Fibroblast of villous mesenchyme (primary cell): ENCODE measurements around the gene COL27A1. TPM values are rescaled to one million over a fixed set of nuclear protein-coding genes. Genes with fewer than 3 reads are reported as not detected.

ENCODE experiments used
- DNase-seq: peaks from one replicate; pipeline ENCODE4 v3.0.0-alpha.2; 2010; ENCODE audit warnings: low read depth
- H3K4me3 ChIP-seq: 2 replicates; pipeline ENCODE4 v1.5.1; 2011; ENCODE audit warnings: low read depth, mild to moderate bottlenecking, low read length
- total RNA-seq: library from RNA; depleted of rRNA; stranded (reverse); fragments of >200 nt; gene quantifications from 2 replicates; pipeline ENCODE4 v1.2.3, GENCODE V29; 2012
- TF ChIP-seq, protein P1 (sequence below): IDR thresholded peaks from 2 replicates; pipeline ENCODE4 v1.5.1; 2012; ENCODE audit warnings: low read depth, mild to moderate bottlenecking, low read length; ENCODE audit not compliant: insufficient read depth

Gene COL27A1
- total RNA-seq, 1 donor, result 23.3 TPM

DNA sequence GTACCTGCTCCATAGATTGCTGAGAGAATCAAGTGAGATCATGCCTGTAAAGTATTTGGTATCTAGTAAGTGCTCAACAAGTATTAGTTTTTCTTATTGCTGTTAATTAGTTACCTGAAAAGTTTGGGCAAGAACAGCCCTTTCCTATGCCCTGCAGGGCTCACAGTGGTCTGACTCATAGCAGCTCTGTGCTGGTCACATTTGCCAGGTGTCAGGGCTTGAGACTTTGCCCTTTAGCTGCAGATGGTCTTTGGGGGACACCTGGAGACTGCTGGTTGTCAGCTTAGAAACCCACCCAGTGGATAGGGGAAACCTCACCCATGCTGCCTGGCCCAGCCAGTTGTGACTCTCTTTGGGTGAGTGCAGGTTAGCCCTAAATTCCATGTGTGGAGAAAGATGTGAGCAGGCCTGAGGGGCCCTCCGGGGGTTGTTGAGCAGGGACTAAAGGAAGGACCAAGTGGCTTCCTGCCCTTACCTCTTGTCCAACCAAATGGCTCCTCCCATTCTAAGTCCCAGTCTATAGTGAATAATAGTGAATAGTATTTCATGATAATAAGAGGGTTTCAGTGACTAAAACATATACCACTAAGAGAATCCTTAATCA is 9.0 kb downstream of the COL27A1 start:
- no peak for DNase-seq
- TF ChIP-seq, protein P1, sequence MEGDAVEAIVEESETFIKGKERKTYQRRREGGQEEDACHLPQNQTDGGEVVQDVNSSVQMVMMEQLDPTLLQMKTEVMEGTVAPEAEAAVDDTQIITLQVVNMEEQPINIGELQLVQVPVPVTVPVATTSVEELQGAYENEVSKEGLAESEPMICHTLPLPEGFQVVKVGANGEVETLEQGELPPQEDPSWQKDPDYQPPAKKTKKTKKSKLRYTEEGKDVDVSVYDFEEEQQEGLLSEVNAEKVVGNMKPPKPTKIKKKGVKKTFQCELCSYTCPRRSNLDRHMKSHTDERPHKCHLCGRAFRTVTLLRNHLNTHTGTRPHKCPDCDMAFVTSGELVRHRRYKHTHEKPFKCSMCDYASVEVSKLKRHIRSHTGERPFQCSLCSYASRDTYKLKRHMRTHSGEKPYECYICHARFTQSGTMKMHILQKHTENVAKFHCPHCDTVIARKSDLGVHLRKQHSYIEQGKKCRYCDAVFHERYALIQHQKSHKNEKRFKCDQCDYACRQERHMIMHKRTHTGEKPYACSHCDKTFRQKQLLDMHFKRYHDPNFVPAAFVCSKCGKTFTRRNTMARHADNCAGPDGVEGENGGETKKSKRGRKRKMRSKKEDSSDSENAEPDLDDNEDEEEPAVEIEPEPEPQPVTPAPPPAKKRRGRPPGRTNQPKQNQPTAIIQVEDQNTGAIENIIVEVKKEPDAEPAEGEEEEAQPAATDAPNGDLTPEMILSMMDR, result no peak
- H3K4me3 ChIP-seq, result no peak overlapping the region

DNA sequence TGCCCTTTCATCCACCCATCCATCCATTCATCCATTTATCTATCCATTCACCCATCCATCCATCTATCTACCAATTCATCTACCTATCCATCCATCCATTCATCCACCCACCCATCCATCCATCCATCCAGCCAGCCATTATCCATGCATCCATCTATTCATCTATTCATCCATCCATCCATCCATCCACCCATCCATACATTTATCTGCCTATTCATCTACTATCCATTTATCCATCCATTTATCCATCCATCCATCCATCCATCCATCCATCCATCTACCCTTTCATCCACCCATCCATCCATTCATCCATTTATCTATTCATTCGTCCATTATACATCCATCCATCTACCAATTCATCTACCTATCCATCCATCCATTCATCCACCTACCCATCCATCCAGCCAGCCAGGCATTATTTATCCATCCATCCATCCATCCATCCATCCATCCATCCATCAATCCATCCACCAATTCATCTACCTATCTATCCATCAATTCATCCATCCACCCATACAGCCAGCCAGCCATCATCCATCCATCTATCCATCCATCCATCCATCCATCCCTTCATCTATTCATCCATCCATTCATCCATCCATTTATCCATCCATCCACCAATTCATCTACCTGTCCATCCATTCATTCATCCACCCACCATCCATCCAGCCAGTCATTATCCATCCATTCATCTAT is 10.2 kb downstream of the COL27A1 start:
- no peak for DNase-seq
- no peak overlapping the region for H3K4me3 ChIP-seq
- TF ChIP-seq, protein P1, result no peak

DNA sequence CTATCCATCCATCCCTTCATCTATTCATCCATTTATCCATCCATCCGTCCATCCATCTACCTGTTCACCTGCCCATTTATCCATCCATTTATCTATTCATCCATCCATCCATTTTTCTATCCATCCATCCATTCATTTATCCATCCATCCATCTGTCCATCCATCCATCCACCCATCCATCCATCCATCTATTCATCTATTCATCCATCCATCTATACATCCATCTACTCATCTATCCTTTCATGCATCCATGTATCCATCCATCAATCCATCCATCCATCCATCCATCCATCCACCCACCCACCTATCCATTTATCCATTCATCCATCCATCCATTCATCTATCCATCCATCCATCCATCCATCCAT is 10.8 kb downstream of the COL27A1 start:
- TF ChIP-seq, protein P1, result no peak

GRCh38 chr9:114166614-114167572 is 11.6 kb downstream of the COL27A1 start:
- TF ChIP-seq, protein P1, result no peak
- no peak overlapping the region for H3K4me3 ChIP-seq
- DNase-seq, result peak; percentile 89

More for the DNA sequence above, 10.8 kb downstream of the COL27A1 start:
- no peak overlapping the region for H3K4me3 ChIP-seq
- DNase-seq, result no peak

GRCh38 chr9:114167591-114168091 is 12.3 kb downstream of the COL27A1 start:
- TF ChIP-seq, protein P1, result no peak

DNA sequence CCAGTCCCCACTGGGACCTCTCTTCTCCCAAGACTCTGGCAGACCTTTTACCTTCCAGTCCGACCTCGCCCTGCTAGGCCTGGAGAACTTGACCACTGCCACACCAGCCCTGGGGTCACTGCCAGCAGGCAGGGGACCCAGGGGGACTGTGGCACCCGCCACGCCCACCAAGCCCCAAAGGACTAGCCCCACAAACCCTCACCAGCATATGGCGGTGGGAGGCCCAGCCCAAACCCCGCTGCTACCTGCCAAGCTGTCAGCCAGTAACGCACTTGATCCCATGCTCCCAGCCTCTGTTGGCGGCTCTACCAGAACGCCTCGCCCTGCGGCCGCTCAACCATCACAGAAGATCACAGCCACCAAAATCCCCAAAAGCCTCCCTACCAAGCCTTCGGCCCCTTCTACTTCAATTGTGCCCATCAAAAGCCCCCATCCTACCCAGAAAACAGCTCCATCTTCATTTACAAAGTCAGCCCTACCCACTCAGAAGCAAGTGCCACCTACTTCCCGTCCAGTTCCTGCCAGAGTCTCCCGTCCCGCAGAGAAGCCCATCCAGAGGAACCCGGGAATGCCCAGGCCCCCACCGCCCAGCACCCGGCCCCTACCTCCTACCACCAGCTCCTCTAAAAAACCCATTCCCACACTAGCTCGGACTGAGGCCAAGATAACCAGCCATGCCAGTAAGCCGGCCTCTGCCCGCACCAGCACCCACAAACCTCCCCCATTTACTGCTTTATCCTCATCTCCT is 13.1 kb downstream of the COL27A1 start:
- no peak overlapping the region for H3K4me3 ChIP-seq
- TF ChIP-seq, protein P1, result no peak
- DNase-seq, result no peak

More at GRCh38 chr9:114167591-114168091, 12.3 kb downstream of the COL27A1 start:
- DNase-seq, result no peak
- H3K4me3 ChIP-seq, result no peak overlapping the region
